C4-2B (cell line): ENCODE results near the gene TUBB3.

Source experiments
- H3K27ac ChIP-seq: fragments of 450-650 bp; 2 replicates; pipeline ENCODE4 v1.5.1; 2017
- ZFX ChIP-seq: fragments of 450-650 bp; IDR thresholded peaks from 2 replicates; pipeline ENCODE4 v1.6.1; 2017
- TF ChIP-seq, protein P1 (sequence below): fragments of 450-650 bp; conservative IDR thresholded peaks from 2 replicates; pipeline ENCODE4 v1.5.1; 2017; ENCODE audit warnings: mild to moderate bottlenecking

TUBB3 gene

DNA sequence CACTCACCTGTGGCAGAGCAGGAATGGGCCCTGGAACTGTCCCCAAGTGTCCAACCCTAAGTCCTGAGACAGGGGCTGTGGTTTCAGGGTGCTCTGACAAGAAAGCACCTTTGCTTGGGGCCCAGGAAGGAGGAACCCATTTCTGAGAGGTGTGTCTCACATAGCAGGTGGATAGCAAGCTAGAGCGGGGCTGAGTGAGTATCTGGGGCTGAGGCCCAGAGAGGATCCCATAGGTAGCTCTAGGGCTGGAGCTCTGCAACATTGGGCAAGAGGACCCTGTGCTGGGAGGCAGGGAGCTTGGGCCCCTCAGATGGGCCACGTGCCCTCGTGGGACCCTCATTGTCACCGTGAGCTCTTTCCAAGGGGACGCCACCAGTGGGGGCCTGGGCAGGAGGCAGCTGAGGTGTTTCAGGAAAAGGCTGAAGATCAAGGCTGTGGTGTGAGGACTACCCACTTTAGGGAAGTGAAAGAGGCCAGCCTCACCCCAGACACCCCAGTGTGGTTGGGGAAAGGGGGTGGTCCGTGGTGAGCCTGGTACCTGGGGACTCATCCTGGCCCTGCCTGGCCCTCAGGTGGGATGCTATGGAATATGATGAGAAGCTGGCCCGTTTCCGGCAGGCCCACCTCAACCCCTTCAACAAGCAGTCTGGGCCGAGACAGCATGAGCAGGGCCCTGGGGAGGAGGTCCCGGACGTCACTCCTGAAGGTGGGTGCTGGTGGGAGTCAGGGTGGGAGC, 30.7 kb downstream of the TUBB3 start:
- no peak overlapping the region for H3K27ac ChIP-seq
- TF ChIP-seq ZFX, result no peak
- TF ChIP-seq, protein P1, sequence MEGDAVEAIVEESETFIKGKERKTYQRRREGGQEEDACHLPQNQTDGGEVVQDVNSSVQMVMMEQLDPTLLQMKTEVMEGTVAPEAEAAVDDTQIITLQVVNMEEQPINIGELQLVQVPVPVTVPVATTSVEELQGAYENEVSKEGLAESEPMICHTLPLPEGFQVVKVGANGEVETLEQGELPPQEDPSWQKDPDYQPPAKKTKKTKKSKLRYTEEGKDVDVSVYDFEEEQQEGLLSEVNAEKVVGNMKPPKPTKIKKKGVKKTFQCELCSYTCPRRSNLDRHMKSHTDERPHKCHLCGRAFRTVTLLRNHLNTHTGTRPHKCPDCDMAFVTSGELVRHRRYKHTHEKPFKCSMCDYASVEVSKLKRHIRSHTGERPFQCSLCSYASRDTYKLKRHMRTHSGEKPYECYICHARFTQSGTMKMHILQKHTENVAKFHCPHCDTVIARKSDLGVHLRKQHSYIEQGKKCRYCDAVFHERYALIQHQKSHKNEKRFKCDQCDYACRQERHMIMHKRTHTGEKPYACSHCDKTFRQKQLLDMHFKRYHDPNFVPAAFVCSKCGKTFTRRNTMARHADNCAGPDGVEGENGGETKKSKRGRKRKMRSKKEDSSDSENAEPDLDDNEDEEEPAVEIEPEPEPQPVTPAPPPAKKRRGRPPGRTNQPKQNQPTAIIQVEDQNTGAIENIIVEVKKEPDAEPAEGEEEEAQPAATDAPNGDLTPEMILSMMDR, result no peak

DNA sequence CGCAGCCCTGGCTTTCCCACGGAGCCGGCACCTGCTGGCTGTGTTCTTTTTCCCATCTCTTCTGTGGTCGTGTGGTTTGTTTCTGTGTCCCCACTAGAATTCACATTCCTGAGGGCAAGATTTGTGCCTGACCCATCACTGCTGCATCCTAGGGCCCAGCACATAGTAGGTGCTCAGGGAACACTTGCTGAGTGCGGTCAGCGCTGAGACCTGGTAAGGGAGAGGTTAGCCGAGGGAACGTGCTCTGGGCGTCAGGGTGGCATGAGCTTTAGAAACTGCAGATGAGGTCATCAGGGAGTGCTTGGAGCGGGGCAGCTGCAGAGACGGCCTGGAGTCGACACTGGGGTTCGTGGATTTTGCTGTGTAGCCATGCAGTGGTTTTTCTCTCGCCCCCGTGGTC, 31.3 kb downstream of the TUBB3 start:
- H3K27ac ChIP-seq, result no peak overlapping the region
- TF ChIP-seq, protein P1, result no peak
- TF ChIP-seq ZFX, result no peak

DNA sequence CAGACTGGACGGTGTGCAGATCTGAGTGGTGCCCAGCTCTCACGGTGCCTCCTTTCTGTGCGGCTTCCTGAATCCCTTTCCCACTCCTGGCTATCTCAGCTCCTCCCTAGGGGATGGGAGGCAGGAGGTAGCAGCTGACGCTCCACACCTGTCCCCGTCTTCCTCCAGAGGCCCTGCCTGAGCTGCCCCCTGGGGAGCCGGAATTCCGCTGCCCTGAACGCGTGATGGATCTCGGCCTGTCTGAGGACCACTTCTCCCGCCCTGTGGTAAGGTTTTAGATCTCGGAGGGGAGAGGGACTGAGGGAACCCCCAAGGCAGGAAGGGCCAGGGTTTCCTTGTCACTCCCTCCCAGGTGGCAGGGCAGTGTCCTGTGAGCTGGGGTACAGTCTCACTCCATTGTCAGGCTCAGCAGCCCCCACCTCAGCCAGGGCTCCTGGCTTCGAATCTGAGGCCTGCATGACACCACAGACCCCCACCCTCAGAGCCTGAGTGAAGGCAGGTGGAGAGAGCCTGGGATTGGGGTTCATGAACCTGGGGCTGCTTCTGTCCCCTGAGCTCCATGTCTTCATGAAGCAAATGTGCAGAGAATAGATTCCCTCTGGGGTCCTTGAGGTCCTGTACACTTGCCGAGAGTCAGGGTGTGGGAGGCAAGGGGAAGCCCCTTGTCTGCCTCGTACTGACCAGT, 32.0 kb downstream of the TUBB3 start:
- TF ChIP-seq, protein P1, result no peak
- no peak for TF ChIP-seq ZFX
- H3K27ac ChIP-seq, result no peak overlapping the region

DNA sequence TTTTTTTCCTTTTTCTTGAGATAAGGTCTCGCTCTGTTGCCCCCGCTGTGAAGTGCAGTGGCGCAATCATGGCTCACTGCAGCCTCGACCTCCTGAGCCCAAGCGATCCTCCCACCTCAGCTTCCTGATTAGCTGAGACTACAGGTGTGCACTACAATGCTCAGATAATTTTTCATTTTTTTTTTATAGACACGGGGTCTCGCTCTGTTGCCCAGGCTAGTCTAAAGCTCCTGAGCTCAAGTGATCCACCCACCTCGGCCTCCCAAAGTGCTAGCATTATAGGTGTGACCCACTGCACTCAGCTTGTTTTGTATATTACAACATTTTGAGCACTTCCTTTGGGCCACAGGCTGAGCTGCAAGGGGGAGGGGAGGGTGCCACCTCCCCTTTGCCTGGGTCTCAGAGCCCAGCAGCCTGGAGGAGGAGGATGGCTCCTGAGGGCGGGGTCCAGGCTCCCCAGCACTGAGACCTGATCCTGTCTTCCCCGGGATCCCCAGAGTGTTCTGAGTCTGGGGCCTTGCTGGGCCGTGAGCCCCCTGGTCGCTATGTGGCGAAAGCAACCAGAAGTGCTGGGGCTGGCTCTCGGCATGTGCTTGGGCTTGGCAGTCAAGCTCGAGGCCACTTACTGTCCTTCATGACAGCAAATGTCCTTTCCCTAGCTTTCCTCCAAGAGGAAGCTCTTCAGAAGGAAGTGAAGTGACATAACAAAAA, 33.5 kb downstream of the TUBB3 start:
- TF ChIP-seq ZFX, result no peak
- TF ChIP-seq, protein P1, result no peak
- H3K27ac ChIP-seq, result no peak overlapping the region

DNA sequence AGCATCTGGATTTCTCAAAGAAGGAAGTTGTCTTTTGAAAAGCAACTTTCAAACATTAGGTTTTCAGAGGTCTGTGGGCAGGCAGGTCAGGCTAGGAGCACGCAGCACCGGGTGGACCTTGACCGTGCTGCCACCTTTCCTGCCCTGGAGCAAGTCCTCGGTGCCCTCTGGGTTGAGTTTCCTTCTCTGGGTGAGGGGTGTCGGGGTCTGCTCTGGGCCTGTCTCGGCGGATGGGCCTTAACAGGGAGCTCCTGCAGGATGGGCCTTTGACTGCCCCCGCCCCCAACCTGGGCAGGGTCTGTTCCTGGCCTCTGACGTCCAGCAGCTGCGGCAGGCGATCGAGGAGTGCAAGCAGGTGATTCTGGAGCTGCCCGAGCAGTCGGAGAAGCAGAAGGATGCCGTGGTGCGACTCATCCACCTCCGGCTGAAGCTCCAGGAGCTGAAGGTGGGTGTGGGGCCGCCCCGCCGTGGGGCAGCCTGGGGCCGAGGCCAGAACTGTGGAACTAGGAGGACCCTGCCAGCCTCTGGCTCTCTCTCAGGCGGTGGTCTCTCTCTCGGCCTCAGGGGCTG, 34.2 kb downstream of the TUBB3 start:
- no peak overlapping the region for H3K27ac ChIP-seq
- TF ChIP-seq, protein P1, result no peak
- TF ChIP-seq ZFX, result no peak

DNA sequence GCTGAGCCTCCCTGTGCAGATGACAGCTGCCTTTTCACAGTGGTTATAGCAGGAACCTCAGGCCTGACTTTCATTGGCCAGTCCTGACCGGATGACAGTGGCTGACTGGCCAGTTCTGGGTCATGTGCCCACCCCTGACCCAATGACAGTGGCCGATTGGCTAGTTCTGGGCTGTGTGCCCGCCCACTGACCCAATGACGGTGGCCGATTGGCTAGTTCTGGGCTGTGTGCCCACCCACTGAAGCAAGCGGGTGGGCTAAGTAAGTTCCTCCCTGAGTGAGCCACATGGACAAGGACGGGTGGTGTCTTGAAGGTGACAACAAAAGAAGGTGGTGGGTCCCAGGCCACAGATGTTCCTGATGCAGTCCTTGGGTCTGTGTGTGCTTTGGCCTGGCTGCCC, 34.9 kb downstream of the TUBB3 start:
- TF ChIP-seq, protein P1, result no peak
- no peak for TF ChIP-seq ZFX
- H3K27ac ChIP-seq, result no peak overlapping the region
